GM18511 (cell line): ENCODE data around the gene PLD4.
"Not testable (repeated sequence)": the region's sequence is repeated elsewhere in the genome, so short reads cannot be mapped to it uniquely, and the experiment has no call there.

Experiments
- ATAC-seq: cut with Tn5 transposase; IDR thresholded peaks from one replicate; pipeline ENCODE4 v1.9.1; 2021; ENCODE audit warnings: mild to moderate bottlenecking, moderate library complexity; ENCODE audit not compliant: unreplicated experiment

The PLD4 gene

GRCh38 chr14:104939666-104940410, 15.2 kb downstream of the PLD4 start:
- ATAC-seq = no peak

- no peak for ATAC-seq
Observed at GRCh38 chr14:104940526-104941150, 16.0 kb downstream of the PLD4 start.

- no peak for ATAC-seq
Observed at GRCh38 chr14:104941508-104942365, 17.1 kb downstream of the PLD4 start.

GRCh38 chr14:104942586-104942985, 17.9 kb downstream of the PLD4 start:
- no peak for ATAC-seq

- ATAC-seq = not testable (repeated sequence)
Observed at GRCh38 chr14:104943216-104944015, 18.7 kb downstream of the PLD4 start.

GRCh38 chr14:104944016-104944308, 19.3 kb downstream of the PLD4 start:
- ATAC-seq = not testable (repeated sequence)

GRCh38 chr14:104944436-104945205, 19.9 kb downstream of the PLD4 start:
- not testable (repeated sequence) for ATAC-seq

GRCh38 chr14:104945266-104945665, 20.6 kb downstream of the PLD4 start:
- ATAC-seq = not testable (repeated sequence)

- not testable (repeated sequence) for ATAC-seq
Observed at GRCh38 chr14:104945986-104946965, 21.6 kb downstream of the PLD4 start.

GRCh38 chr14:104947201-104947600, 22.5 kb downstream of the PLD4 start:
- ATAC-seq = not testable (repeated sequence)

GRCh38 chr14:104947881-104948735, 23.4 kb downstream of the PLD4 start:
- ATAC-seq = not testable (repeated sequence)

- no peak for ATAC-seq
Observed at GRCh38 chr14:104948736-104949031, 24.0 kb downstream of the PLD4 start.

- not testable (repeated sequence) for ATAC-seq
Observed at GRCh38 chr14:104949406-104949955, 24.8 kb downstream of the PLD4 start.

GRCh38 chr14:104950021-104950420, 25.3 kb downstream of the PLD4 start:
- no peak for ATAC-seq

GRCh38 chr14:104950701-104951100, 26.0 kb downstream of the PLD4 start:
- not testable (repeated sequence) for ATAC-seq

GRCh38 chr14:104951863-104952657, 27.4 kb downstream of the PLD4 start:
- ATAC-seq = not testable (repeated sequence)

GRCh38 chr14:104953097-104953496, 28.4 kb downstream of the PLD4 start:
- ATAC-seq = no peak
